H1 (cell line): ENCODE data around the gene CLIC3. TPM values are rescaled to one million over a fixed set of nuclear protein-coding genes. Genes with fewer than 3 reads are reported as not detected.

ENCODE experiments used
- CBX8 ChIP-seq: fragments of 300-800, 300-1000 bp; sonication (generic); IDR thresholded peaks from 2 replicates; pipeline ENCODE4 v1.7.1; 2016; ENCODE audit warnings: low read depth, low read length, borderline replicate concordance
- CHD2 ChIP-seq: IDR thresholded peaks from 2 replicates; pipeline ENCODE4 v1.6.1; 2012; ENCODE audit warnings: low read length, improper control_type of control experiment
- POLR2A ChIP-seq, 2 experiments: IDR thresholded peaks; 1 replicate in 1 of 2; 2 replicates in 1 of 2; pipeline ENCODE4 v1.6.1; 2011; ENCODE audit warnings: low read depth in 2 of 2, low read length in 2 of 2, mild to moderate bottlenecking in 2 of 2; ENCODE audit errors: control extremely low read depth in 1 of 2
- POLR2AphosphoS5 ChIP-seq: IDR thresholded peaks from 2 replicates; pipeline ENCODE4 v1.6.1; 2011; ENCODE audit warnings: low read depth, low read length
- SAP30 ChIP-seq: fragments of 300-600 bp; sonication (generic); IDR thresholded peaks from 2 replicates; pipeline ENCODE4 v1.7.1; 2012; ENCODE audit warnings: low read length, moderate library complexity, mild to moderate bottlenecking, inconsistent platforms; ENCODE audit not compliant: insufficient read depth, insufficient replicate concordance
- TAF7 ChIP-seq: optimal IDR thresholded peaks from 2 replicates; pipeline ENCODE3; 2011; ENCODE audit warnings: low read depth, mild to moderate bottlenecking, inconsistent platforms, low read length, moderate library complexity, borderline replicate concordance
- polyA plus RNA-seq, 7 experiments: library from polyadenylated mRNA; depleted of rRNA in 3 of 7; stranded (reverse) in 5 of 7; unstranded in 2 of 7; fragments of >200 nt in 5 of 7; fragments of 200-250 nt in 2 of 7; gene quantifications; 1 replicate in 5 of 7; 2 replicates in 1 of 7; 4 replicates in 1 of 7; pipeline versions ENCODE4 v1.2.1 to v1.2.3, GENCODE V29; 2011 to 2013; ENCODE audit warnings: missing spikeins in 2 of 7, mixed read lengths in 2 of 7
- total RNA-seq: library from RNA; stranded (reverse); fragmentation: NEBNext Ultra II Directional; extraction: Animal tissue kit (Norgen Biotek cat#: 25700); gene quantifications from 2 replicates; pipeline ENCODE4 v1.2.1, GENCODE V29; 2021
- TF ChIP-seq, protein P1 (sequence below): fragments of 300-600 bp; sonication (generic); IDR thresholded peaks from 2 replicates; pipeline ENCODE4 v1.7.1; 2012; ENCODE audit warnings: low read length, moderate library complexity, mild to moderate bottlenecking, inconsistent platforms; ENCODE audit not compliant: insufficient replicate concordance
- TF ChIP-seq, protein P2 (sequence below): IDR thresholded peaks from 2 replicates; pipeline ENCODE4 v1.6.1; 2011; ENCODE audit warnings: low read depth, mild to moderate bottlenecking, low read length; ENCODE audit not compliant: insufficient read depth

The CLIC3 gene
- total and polyA plus RNA-seq, 2 of the 8 experiments (the other 6 are each of a cell fraction or from before 2014, with no cell fraction given), result 0.12 TPM; not detected in 1

DNA sequence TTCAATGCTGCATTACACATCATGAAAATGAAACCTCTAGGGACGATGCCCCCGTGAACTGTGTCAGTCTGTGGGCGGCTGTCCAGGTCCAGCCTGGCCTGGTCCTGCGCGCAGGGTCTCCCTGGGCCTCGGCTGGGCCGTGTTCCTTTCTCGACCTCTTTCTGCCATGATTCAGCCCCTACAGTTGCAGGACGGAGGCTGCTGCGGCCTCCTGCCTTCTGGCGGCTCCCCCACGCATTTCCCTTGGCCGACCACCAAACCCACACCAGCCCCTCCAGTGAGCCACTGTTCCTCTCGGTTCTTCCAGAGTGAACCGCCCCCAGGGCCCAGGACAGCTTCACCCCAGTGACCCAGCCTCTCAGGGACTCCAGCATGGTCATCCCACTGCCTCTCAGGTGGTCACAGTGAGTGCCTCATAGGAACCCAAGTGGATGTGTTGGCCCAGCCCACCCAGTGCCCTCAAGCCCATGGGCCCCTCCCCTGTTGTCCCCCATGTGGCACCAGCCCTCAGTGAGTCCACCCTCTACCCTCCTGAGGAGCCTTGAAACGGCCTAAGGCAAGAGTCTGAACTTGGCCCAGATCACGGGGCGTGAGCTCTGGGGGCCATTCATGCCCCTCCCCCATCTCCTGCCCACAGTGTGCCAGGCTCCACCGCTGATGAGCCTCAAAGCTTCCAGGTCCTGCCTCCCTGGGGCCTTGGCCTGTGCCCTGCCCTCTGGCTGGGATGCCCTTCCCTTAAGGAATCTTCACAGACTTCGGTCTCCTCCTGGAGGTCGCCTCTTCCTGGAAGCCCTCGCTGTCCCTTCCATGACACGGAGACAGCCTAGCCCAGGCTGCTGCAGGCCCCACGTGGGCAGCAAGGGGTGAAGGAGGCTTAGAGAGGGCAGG is 10.0 kb upstream of the CLIC3 start (continued):
- TF ChIP-seq CBX8 (no peak), POLR2A (IDR thresholded peaks at IDR 0.05; ENCODE audit: control extremely low read depth in 1 of 2, low read depth in 2 of 2, low read length in 2 of 2) (no peak), SAP30 (no peak), CHD2 (no peak), TAF7 (no peak), POLR2AphosphoS5 (no peak)
- TF ChIP-seq, protein P1, sequence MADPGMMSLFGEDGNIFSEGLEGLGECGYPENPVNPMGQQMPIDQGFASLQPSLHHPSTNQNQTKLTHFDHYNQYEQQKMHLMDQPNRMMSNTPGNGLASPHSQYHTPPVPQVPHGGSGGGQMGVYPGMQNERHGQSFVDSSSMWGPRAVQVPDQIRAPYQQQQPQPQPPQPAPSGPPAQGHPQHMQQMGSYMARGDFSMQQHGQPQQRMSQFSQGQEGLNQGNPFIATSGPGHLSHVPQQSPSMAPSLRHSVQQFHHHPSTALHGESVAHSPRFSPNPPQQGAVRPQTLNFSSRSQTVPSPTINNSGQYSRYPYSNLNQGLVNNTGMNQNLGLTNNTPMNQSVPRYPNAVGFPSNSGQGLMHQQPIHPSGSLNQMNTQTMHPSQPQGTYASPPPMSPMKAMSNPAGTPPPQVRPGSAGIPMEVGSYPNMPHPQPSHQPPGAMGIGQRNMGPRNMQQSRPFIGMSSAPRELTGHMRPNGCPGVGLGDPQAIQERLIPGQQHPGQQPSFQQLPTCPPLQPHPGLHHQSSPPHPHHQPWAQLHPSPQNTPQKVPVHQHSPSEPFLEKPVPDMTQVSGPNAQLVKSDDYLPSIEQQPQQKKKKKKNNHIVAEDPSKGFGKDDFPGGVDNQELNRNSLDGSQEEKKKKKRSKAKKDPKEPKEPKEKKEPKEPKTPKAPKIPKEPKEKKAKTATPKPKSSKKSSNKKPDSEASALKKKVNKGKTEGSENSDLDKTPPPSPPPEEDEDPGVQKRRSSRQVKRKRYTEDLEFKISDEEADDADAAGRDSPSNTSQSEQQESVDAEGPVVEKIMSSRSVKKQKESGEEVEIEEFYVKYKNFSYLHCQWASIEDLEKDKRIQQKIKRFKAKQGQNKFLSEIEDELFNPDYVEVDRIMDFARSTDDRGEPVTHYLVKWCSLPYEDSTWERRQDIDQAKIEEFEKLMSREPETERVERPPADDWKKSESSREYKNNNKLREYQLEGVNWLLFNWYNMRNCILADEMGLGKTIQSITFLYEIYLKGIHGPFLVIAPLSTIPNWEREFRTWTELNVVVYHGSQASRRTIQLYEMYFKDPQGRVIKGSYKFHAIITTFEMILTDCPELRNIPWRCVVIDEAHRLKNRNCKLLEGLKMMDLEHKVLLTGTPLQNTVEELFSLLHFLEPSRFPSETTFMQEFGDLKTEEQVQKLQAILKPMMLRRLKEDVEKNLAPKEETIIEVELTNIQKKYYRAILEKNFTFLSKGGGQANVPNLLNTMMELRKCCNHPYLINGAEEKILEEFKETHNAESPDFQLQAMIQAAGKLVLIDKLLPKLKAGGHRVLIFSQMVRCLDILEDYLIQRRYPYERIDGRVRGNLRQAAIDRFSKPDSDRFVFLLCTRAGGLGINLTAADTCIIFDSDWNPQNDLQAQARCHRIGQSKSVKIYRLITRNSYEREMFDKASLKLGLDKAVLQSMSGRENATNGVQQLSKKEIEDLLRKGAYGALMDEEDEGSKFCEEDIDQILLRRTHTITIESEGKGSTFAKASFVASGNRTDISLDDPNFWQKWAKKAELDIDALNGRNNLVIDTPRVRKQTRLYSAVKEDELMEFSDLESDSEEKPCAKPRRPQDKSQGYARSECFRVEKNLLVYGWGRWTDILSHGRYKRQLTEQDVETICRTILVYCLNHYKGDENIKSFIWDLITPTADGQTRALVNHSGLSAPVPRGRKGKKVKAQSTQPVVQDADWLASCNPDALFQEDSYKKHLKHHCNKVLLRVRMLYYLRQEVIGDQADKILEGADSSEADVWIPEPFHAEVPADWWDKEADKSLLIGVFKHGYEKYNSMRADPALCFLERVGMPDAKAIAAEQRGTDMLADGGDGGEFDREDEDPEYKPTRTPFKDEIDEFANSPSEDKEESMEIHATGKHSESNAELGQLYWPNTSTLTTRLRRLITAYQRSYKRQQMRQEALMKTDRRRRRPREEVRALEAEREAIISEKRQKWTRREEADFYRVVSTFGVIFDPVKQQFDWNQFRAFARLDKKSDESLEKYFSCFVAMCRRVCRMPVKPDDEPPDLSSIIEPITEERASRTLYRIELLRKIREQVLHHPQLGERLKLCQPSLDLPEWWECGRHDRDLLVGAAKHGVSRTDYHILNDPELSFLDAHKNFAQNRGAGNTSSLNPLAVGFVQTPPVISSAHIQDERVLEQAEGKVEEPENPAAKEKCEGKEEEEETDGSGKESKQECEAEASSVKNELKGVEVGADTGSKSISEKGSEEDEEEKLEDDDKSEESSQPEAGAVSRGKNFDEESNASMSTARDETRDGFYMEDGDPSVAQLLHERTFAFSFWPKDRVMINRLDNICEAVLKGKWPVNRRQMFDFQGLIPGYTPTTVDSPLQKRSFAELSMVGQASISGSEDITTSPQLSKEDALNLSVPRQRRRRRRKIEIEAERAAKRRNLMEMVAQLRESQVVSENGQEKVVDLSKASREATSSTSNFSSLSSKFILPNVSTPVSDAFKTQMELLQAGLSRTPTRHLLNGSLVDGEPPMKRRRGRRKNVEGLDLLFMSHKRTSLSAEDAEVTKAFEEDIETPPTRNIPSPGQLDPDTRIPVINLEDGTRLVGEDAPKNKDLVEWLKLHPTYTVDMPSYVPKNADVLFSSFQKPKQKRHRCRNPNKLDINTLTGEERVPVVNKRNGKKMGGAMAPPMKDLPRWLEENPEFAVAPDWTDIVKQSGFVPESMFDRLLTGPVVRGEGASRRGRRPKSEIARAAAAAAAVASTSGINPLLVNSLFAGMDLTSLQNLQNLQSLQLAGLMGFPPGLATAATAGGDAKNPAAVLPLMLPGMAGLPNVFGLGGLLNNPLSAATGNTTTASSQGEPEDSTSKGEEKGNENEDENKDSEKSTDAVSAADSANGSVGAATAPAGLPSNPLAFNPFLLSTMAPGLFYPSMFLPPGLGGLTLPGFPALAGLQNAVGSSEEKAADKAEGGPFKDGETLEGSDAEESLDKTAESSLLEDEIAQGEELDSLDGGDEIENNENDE, result no peak
- TF ChIP-seq, protein P2, sequence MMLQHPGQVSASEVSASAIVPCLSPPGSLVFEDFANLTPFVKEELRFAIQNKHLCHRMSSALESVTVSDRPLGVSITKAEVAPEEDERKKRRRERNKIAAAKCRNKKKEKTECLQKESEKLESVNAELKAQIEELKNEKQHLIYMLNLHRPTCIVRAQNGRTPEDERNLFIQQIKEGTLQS, result no peak
